ENCODE measurements around the gene NT5C3A. TPM values are rescaled to one million over a fixed set of nuclear protein-coding genes. Genes with fewer than 3 reads are reported as not detected.
A peak's percentile ranks its signal among the peaks of the same experiment; 100 is the strongest.
"Not testable (repeated sequence)": the region's sequence is repeated elsewhere in the genome, so short reads cannot be mapped to it uniquely, and the experiment has no call there.

Gene NT5C3A
- total RNA-seq, 2 experiments from 2014 or later, result 34.2 to 37.7 TPM

- intact Hi-C loops (cut with micrococcal nuclease); H3K4me3 Mint-ChIP-seq; H3K27ac Mint-ChIP-seq; POLR2A ChIA-PET; H3K4me1 Mint-ChIP-seq (ENCODE audit: low read depth); H3K36me3 Mint-ChIP-seq (ENCODE audit: low read depth); H3K9me3 Mint-ChIP-seq: not testable (repeated sequence)
- CTCF ChIA-PET, result interaction anchor here (1.4 to 2.1 kb wide), 5 partner anchors 9 to 143 kb away, joined by 3 to 12 read pairs (median 4); no protein-coding TSS in a partner anchor
- peak; percentile 96 for ATAC-seq
- TF ChIP-seq CTCF (IDR thresholded peaks at IDR 0.05), result peak; percentile 38
- DNase-seq, result peak; percentile 31
- H3K27me3 Mint-ChIP-seq, result peaks cover 17% of the 10 kb centered on the region
Measured at GRCh38 chr7:32964461-32965159, 98.0 kb downstream of the NT5C3A start.

Other genes starting within 250 kb of the NT5C3A start
- 10 to 100 TPM; 22.4 to 23.0 TPM for gene KBTBD2, start 171.0 kb downstream of the NT5C3A start, total RNA-seq
- under 1 TPM in 1 of 2 experiments, not detected in 1; 0.47 TPM for gene FKBP9, start 105.3 kb downstream of the NT5C3A start, total RNA-seq
- gene RP9, start 46.6 kb upstream of the NT5C3A start, total RNA-seq, result 10 to 100 TPM; 14.2 to 15.4 TPM
- gene BBS9, start 66.8 kb upstream of the NT5C3A start, total RNA-seq, result 1 to 10 TPM; 6.0 to 7.7 TPM

Measured in activated CD8-positive, alpha-beta T cell treated with anti-CD3 and anti-CD28 coated beads for 36 hours (primary cell).